Activated T-helper 9 cell treated with anti-CD3 and anti-CD28 coated beads, Interleukin-2, amount 50 U/mL, for 16 hours (primary cell): ENCODE data around the gene FAM98B.

ENCODE experiments used
- DNase-seq: peaks from one replicate; pipeline ENCODE4 v3.0.0-alpha.2; 2020; ENCODE audit warnings: low read depth

FAM98B gene

DNA sequence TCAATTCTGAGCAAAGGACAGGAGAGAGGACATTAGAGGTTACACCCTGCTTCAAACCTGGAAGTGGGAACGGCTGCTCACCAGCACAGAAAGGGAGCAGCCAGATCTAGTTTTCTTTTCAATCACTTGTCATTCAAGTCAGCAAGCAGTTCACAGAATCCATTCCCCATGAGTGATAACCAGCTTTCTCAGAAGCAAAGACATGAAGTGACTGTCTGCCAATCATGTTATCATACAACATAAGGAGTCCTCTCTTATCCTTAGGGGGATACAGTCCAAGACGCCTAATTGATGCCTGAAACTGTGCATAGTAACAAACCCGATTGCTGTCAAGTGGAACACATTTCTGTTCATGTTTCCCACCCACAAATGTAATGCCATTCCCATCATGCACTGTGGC, 54.7 kb downstream of the FAM98B start:
- DNase-seq, result no peak

DNA sequence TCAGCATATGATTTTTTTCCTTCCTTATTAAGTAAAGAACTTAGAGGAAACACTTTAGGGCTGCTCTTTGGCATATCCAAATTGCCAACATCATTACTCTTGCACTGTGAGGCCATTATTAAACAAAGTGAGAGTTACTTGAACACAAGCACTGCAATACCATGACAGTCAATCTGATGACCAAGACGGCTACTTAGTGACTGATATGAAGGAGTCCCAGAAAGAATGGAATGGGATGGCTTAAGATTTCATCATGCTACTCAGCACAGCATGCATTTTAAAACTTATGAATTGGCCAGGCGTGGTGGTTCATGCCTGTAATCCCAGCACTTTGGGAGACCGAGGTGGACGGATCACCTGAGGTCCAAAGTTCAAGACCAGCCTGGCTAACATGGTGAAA, 55.2 kb downstream of the FAM98B start:
- no peak for DNase-seq

DNA sequence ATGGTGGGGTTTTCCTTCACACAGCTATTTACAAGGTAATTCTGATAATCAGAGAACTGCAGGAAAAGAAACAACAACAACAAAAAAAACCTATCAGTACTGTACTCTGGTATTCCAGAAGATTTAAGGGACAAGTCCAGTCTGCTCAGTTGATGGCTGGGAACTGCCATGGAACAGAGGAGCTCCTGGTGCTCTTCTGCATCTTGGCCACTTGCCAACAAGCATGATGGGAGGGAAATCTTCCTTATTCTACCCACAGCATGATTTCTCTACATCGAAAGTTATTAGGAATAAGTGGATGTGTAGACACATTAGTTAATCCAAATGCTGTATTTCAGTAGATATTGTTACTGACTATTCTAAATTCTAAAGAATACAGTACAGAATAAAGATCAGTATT, 59.0 kb downstream of the FAM98B start:
- no peak for DNase-seq

DNA sequence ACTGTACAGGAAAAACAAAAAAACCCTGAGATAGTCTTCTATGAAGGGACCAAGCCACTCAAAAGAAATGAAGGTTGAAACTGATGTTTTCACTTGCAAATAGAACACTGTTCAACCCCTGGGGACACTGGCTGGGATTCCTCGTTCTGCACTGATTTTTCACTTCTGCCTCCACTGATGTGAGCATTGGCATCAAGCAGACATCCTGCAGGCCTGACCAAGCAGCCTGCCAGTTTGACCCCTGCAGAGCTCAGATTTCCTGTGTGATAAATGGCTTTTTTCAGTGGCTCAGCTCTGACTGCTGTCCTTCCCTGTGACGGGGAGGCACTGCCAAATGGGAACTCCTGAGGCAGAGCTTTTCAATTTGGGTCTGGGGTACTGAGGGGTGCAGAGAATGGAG, 60.7 kb downstream of the FAM98B start:
- DNase-seq, result no peak

DNA sequence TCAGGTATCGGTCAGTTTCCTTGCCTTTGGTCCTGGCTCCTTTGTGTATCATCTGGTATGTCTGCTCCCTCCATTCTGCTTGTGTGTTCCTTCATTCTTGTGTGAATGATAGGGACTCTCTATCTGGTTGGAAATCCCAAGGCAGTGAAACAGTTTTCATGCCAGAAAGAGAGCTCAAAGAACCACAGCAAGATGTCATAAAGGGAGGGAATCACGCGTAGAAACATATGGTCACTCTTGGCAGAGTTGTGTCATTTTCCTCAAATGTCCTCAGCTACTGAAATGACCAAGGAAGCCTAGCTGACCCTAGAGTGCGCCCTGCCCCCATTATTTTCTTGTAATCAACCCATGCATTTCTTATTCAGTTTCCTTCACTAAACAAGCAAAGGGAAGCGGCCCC, 62.7 kb downstream of the FAM98B start:
- DNase-seq, result no peak

DNA sequence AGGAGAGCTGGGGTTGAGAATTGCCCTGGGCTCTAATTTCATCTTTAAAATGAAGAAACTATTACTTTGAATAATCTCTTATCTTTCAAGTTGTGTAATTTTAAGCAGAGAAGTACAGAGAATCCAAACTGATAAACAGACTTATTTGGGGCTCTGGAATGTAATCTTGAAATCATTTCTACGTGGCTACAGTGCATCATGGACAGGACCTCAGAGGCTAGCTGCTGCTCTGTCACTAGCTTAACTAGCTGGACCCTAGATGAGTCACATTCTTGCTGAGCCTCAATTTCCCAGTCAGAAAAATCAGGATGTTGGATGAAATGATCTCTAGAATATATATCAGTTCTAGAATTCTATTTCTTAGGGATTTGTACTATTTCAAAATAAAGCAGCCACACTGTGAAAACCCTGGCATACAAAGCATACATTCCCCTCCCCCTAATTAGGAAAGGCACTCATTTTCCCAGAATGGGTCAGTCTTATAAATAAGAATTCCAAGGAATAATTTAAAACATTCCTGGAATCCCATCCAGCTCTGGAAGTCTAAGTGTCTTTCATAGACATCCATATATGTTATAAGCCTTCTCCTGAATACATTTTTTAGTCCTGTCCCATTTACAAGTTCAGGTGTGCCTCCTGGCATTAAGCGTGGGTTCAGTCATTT, 63.5 kb downstream of the FAM98B start:
- DNase-seq, result no peak

DNA sequence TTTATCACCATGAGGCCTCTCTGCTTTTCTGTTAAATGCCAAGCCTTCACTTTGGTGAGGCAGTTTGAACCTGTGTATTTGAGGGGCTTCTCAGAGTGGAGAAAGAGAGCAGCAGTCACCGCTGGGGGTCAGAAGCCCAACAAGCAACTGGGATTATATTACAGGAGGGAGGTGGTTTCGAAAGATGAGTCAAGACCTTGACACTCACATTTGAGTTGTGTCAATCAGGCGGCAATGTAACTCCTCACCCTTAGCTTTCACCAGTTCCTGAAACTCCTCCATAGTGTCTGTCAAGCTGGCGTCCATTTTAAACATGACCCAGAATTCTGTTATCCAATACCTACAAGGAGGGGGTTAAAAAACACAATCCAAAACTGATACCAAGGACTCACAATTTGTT, 64.2 kb downstream of the FAM98B start:
- no peak for DNase-seq

DNA sequence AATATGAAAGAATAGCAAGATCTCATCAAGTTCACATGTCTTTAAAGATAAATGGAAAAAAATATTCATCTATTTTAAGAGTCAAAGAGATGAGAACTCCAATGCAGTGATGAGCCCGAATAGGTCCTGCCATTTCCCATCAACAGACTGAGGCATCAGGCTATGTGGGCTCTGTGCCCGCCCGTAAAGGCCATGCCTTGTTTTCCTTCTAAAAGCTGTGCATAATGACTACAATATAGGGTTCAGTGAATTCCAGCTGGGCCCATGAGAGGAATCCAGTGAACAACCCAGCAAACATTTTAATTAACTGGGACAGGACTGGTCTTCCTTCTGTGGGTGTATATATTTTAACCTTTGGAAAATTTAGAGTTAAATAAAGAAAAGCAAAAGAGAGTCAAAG, 66.1 kb downstream of the FAM98B start:
- DNase-seq, result no peak

DNA sequence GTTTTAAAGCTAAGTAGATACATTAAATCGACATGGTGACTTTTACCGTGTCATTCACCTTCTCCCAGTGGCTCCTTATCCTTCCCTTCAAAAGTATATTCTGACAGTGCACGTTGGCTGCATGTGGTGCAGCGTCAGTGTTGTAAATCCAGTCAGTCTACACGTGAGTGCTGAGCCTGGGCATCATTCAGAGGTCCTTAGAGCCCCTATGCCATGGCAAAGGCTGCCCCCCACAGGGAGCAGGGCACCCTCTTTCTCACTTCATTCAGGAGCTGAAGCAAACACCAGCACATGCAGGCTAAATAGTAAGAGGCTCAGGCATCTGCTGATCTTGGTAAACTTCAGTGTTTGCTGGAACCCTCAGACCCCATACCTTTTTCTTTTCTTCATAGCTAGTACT, 67.4 kb downstream of the FAM98B start:
- DNase-seq, result no peak

DNA sequence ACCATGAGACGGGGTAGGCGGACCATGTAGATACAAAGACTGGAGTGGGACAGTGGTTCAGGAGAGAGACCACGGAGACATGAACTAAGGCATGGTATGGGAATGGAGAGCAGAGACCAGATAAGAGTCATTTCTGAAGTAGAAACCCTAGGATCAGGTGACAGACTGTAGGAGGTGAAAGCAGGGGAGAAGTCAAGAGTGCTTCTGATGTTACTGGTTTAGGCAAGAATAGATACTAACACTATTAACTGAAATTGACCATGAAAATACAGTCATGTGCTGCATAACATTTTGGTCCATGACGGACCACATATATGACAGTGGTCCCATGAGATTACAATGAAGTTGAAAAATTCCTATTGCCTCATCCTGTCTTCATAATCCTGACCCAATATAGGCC, 69.0 kb downstream of the FAM98B start:
- no peak for DNase-seq

DNA sequence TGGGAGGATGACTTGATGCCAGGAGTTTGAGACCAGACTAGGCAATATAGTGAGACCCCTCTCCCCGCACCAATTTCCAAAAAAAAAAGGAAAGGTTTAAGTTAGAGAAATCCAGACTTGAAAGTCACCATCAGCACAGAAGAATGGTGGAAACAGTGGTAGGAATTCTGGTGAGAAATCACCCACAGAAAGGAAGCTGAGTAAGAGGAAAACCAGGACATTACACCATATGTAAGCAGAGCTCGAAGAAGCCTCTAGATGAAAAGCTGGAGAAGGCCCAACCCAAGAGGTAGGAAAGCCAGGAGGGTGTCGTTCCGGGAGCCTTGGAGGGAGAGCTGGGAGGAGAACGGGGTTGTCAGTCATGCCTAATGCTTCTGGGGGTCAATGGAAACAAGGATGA, 70.2 kb downstream of the FAM98B start:
- DNase-seq, result no peak

DNA sequence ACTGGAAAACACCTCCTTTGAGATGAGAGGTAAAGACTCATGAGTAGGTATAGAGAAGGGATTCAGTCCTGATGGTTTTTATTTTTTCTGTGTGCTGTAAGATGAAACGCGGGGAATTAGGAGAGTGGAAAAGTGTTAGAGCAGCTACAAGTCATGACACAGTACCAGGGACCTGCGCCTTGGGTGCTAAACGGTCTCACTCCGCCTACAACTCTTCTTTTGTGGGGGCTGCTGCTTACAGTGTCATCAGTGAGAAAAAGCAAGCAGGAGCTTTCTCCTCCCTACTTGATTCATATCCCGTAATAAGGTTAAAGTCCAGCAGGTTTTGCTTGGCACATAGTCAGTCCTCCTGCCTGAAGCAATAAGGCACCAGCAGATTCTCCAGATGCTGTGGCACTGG, 71.6 kb downstream of the FAM98B start:
- no peak for DNase-seq

DNA sequence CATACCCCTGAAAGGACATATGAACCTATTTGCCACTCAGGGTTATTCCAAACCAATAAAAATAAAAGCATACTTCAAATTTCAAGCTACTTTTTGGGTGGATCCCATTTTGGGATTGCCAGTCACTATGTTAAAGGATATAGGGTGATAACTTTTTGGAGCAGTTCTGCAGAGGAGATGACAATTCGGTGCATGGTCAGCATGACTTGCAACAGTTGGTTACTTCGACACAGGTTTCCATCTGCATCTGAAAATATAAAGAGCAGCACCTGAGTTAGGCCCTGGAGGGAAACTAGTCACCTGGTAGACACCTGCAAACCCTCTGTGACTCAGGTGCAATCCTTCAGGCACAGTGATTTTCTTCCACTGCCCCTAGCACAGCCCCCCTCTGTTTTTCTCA, 72.2 kb downstream of the FAM98B start:
- no peak for DNase-seq

DNA sequence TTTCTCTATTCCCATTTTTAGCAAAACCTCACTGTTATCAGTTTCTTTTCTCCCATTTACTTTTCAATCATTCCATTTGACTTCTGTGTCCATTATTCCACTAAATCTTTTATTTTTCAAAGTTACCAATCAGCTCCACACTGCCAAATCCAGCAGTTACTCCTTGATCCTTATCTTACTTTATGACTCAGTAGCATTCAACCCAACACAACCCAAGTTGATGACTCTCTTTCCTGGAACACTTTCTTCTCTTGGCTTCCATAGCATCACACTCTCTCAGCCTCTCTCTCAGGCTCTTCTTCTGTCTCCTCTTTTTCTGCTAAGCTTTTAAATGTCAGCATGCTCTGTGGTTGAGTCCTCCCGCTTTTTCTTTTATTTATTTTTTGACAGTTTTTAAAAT, 74.4 kb downstream of the FAM98B start:
- no peak for DNase-seq

DNA sequence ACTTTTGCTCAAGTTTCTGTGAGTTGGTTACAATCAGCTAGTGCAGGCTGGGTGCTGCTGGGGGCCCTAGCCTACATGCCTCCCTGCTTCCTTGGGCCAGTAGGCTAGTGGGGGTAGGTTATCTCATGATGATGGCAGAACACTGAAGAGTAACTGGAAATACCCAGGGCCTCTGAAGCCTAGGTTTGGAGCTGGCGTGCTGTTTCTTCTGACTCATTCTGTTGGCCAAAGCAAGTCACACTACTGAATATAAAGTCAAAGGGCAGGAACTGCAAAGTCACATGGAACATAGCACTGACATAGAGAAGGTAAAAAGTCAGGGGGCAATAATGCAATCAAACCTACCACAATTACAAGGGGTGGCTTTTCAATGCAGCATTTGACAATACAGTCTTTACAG, 76.2 kb downstream of the FAM98B start:
- DNase-seq, result no peak

DNA sequence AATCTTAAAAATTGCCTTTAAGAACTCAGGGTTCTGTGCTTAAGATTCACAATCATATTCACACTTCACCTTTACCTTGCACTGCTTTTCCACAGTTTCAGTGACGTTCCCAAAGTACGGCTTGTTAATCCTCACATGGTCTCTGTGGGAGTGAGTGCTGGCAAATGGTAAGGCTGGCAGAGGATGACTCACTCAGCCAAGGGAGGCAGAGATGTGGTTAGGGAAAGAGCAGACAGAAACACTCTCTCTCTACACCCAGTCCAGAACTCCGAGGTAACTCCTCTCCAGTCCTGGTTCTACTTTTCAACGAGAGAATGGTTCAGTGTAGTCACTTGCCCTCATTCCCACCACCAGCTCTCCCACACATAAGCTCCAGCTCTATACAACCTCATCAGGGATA, 77.6 kb downstream of the FAM98B start:
- no peak for DNase-seq

DNA sequence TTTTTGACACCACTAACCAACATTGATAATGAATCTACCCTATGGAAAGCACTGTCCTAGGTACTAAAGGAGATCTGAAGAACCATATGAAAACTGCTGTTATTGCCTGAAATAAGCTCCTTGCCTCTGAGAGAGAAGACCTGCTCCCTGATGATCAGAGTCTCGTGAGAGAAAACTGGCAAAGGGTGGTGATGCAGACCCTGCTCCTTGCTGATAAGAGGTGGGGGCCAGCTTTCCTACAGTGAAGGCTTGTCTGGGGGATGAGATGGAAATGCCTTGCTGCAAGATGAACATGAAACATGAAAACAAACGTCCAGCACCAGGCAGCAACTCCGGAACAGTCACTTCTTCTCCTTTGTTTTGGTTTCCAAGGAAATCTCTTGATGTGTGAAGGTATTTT, 78.8 kb downstream of the FAM98B start:
- no peak for DNase-seq

DNA sequence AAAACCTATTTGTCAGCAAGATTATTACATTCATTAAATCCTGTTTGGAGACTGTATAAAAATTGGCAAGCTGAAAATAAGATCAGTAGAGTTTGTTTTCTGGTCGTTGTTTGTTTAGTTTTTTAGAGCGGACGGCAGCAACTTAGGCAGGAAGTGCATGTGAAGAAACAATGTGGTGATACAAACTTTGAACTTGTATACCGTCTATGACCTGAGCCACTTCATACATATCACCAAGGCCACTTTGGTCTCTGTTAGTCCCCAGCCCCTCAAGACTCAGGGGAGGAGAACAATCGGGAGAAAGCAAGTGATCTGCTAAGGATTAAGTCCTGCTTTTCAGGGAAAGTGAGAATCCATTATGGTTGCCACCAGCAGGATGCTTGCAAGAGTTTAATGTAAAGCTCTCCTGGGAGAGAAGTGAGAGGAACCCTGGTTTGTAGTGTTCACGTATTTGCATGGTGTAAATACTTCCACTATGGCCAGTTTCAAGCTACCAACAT, 79.5 kb downstream of the FAM98B start:
- no peak for DNase-seq

DNA sequence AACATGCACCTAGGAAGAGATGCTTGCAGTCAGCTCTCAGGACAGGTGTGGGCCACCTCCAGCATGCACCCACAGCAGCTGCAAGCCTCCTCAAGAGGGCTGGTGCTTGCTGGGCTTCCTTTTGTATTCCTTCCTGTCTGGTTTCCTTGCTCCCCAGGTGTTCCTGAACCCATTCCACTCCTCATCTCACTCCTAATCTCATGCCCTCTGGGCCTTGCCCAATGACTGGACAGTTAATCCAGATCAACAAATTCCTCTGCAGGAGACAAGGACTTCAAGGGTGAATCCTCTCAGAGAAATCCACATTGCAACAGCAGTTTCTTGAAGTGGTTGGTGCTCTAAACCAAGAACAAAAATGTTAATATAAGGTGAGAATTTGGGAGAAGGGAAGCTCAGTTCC, 80.0 kb downstream of the FAM98B start:
- no peak for DNase-seq

DNA sequence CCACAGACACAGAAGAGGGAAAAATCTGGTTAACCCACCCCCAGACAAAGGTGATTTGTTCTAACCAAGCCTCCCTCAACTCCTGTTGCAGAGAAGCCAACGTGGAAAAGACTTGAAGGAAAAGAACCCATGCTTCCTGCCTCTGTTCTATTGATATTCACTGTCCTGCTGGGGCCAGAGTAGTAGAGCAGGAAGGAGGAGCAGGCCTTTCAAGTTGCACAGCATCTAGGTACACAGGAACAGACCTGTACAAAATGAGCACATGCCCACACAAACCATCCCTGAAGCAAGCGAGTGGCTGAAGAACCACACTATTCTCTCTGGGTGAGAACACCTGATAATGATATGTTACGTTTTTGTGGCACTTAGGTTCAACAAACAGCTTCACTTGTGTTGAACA, 80.8 kb downstream of the FAM98B start:
- DNase-seq, result no peak

DNA sequence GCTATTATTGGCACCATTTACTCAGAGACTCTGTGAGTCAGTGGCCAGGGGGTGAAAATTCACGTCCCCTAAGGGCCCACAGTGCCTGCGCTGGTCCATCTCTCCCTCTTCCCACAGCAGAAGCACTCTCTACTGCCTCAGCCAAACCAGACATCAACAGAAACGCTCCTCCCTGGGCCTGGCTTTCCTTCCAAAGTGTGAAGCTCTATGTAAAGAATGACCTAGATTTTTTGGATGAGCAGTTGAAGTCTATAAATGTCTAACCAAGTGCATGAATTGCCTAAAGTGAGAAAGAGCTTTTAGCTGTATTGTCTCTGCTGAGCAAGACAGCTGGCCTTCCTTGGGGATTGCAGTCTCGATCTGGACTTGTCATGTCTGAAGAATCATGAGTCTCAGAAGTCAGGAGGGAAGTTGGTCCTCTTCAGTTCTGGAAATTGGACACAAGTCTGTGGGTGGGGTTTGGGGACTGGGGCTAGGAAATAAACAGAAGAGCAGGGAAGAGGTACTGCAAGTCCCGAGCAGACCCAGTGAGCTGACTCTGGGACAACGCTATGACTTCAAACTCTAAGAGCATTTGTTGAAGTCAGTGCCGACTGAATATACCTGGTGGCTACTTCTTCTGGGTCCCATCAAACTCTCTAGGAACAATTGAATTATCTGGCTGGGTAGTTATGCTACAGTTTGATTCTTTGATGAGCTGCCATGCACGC, 81.7 kb downstream of the FAM98B start:
- DNase-seq, result no peak

DNA sequence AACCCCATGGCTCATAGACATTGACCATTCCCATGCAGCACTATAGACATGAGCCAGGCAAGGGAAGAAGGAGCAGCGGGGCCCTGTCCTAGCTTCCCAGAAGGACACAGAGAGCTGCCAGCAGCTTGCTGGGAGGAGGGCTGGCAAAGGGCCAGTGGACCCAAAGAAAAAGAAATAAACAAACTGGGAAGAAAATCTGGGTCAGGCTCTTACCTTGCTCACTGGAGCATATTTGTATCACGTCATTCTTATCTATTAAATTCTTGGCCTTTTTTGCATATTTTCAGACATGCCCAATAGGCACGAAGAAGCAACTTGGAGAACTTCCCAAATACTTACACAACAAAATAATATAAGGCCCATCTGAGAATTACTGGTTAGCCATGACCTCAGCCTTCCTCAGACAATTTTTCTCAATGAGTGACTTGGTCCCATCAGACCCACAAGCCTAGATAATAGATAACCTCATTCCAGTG, 82.3 kb downstream of the FAM98B start:
- no peak for DNase-seq
